HEK293T (cell line): ENCODE data around the gene DNAJC5.

Experiments used
- BHLHE40 ChIP-seq: fragments of 450-650 bp; IDR thresholded peaks from 2 replicates; pipeline ENCODE4 v1.6.1; 2016; ENCODE audit warnings: mild to moderate bottlenecking, moderate library complexity, borderline replicate concordance
- CTBP1 ChIP-seq: fragments of 450-650 bp; IDR thresholded peaks from 2 replicates; pipeline ENCODE4 v1.6.1; 2016; ENCODE audit warnings: borderline replicate concordance
- ELF4 ChIP-seq: fragments of 450-650 bp; IDR thresholded peaks from 2 replicates; pipeline ENCODE4 v1.6.1; 2017; ENCODE audit warnings: antibody characterized with exemption
- FOXA1 ChIP-seq: fragments of 450-650 bp; IDR thresholded peaks from 2 replicates; pipeline ENCODE4 v1.6.1; 2016; ENCODE audit warnings: mild to moderate bottlenecking
- FOXK2 ChIP-seq: fragments of 450-650 bp; IDR thresholded peaks from 2 replicates; pipeline ENCODE4 v1.6.1; 2016; ENCODE audit warnings: mild to moderate bottlenecking
- FOXM1 ChIP-seq: fragments of 450-650 bp; IDR thresholded peaks from 2 replicates; pipeline ENCODE4 v1.6.1; 2017; ENCODE audit warnings: mild to moderate bottlenecking, borderline replicate concordance
- LEF1 ChIP-seq: fragments of 450-650 bp; IDR thresholded peaks from 2 replicates; pipeline ENCODE4 v1.6.1; 2017; ENCODE audit warnings: mild to moderate bottlenecking, borderline replicate concordance
- NFRKB ChIP-seq: fragments of 450-650 bp; IDR thresholded peaks from 2 replicates; pipeline ENCODE4 v1.6.1; 2016; ENCODE audit warnings: mild to moderate bottlenecking, moderate library complexity
- SP1 ChIP-seq: fragments of 450-650 bp; IDR thresholded peaks from 2 replicates; pipeline ENCODE4 v1.6.1; 2017
- SUZ12 ChIP-seq: fragments of 450-650 bp; IDR thresholded peaks from 2 replicates; pipeline ENCODE4 v1.6.1; 2016; ENCODE audit warnings: mild to moderate bottlenecking
- ZNF384 ChIP-seq: fragments of 450-650 bp; IDR thresholded peaks from 2 replicates; pipeline ENCODE4 v1.6.1; 2016

GRCh38 chr20:63911176-63911575, 16.2 kb downstream of the DNAJC5 start:
- TF ChIP-seq SP1 (no peak), FOXA1 (no peak), FOXM1 (no peak), FOXK2 (no peak), SUZ12 (no peak), ZNF384 (no peak), BHLHE40 (no peak), NFRKB (no peak), CTBP1 (no peak), ELF4 (no peak), LEF1 (no peak)
